ENCODE results near the gene BTLA. TPM values are rescaled to one million over a fixed set of nuclear protein-coding genes. Genes with fewer than 3 reads are reported as not detected.
"Not testable (repeated sequence)": the region's sequence is repeated elsewhere in the genome, so short reads cannot be mapped to it uniquely, and the experiment has no call there.

The BTLA gene
- total RNA-seq, 1 experiment from 2014 or later = not detected

DNA sequence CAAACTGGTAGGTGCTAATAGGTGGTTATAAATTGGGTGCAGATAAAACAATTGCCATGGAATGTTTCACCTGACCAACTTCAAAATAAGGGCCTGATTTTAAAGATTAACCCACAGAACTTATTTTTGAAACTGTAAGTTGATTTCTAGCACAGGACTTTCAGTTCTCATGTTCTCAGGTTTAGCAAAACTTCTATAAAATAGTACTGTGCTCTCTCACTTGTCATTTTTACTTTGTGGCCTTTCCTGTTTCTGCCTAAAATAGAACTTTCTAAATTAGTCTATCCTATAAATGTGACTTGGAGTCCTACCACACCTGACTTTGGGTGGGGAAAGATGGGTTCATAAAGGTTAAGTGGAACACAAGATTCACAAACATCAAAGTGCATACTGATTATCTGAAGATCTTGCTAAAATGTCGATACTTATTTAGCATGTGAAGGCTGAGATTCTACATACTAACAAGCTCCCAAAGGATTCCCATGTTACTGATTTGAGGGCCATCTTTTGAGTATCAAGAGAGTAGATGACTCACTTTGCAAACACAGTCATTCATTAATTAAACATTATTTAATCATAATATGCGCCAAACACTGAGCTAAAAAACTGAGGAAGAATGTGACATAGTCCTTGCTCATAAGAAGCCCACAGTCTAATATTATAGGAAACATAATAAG is 38.6 kb downstream of the BTLA start:
- in situ Hi-C loops (cut with HindIII; ENCODE audit: low sequenced_read_pairs) = no loop called here
- no peak for DNase-seq (ENCODE audit: low spot score)

DNA sequence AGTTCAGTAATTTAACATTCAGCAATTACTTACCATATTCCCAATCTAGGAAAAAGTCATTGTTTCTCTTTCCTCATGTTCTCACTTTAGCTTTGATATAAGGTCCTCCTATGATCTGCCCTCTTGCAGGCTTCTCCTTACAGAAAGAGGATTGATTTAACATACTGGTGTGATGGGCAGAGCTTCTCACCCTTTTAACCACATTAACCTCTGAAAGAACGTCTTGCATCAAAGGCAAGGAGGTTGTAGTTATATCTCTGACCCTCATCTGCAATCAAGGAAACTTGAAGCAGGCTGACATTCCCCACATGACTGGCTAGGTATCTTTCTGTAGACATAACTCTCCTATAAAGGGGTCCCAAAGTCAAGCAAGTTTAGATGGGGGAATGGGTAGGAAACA is 39.5 kb downstream of the BTLA start:
- DNase-seq (ENCODE audit: low spot score) = no peak
- in situ Hi-C loops (cut with HindIII; ENCODE audit: low sequenced_read_pairs) = no loop called here

DNA sequence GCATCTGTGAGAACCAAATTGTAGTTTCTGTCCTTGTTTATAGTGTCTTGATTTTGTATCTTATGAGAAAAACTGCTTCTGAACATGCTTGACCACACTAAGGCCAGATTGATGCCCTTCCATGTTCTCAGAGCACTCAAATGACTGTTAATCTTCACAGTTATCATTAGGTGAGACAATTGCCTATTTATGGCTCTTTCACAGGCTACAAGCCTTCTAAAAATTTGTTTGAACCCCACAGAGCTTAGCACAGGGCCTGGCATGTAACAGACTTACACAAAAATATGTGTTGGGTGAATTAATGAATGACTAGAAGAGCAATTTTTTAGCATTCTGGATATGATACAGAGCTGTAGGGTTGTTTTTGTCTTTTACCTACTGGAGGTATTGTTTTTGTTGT is 43.1 kb downstream of the BTLA start:
- in situ Hi-C loops (cut with HindIII; ENCODE audit: low sequenced_read_pairs) = no loop called here

DNA sequence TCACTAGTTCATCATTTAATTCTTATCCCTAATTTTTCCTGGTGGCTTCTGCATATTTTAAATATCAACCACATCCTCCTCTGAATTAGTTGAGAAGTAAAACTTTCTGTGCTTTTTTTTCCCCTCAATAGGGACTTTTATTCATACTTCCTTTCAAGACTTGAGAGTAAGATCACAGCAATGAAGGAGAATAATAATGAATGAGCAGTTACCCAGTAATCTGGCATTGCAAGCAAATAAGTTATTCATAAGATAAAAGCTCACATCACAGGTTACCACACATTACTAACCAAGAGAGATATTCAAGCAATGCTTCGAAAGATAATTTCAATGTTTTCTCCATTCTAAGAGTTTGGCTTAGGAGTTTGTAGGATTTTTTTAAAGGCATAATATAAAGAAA is 50.3 kb downstream of the BTLA start:
- in situ Hi-C loops (cut with HindIII; ENCODE audit: low sequenced_read_pairs) = no loop called here
- no peak for DNase-seq (ENCODE audit: low spot score)

More for the DNA sequence above, 43.1 kb downstream of the BTLA start:
- no peak for DNase-seq (ENCODE audit: low spot score)

DNA sequence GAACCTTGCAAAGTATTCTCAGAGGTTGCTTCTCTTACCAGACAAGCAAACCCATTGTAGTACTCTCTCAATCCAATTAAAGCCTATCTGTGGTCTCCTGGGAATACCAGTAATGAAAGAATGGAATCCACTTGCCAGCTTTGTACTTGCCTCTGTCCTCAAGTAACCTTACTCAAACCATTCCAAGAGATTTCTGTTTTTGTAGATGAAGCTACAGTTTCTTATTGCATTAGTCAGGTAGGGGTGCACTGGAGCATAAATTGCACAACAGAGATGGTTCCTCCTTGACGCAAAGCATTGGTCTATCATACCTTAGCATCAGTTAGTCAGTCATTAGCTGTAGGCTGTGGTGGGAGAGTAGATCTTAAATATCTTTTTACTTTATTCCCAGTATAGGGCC is 52.9 kb downstream of the BTLA start:
- DNase-seq (ENCODE audit: low spot score) = no peak
- in situ Hi-C loops (cut with HindIII; ENCODE audit: low sequenced_read_pairs) = no loop called here

DNA sequence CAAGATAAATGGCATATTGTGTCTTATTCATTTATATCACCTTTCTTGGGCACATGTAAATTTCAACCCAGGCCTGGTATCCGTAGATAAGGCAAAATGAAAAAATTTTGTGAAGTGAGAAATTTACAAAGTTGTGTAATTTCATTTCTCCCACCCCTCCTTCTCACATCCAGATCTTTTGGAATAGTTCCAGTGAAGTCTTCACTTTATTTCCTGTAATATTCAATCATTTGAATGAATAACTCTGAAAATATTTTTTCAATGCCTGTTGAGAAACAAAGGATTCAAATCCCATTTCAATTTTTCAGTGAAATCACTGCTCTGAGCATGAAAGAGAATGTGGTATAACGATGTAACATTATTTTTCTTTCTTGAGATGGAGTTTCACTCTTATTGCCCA is 53.4 kb downstream of the BTLA start:
- DNase-seq (ENCODE audit: low spot score) = no peak

DNA sequence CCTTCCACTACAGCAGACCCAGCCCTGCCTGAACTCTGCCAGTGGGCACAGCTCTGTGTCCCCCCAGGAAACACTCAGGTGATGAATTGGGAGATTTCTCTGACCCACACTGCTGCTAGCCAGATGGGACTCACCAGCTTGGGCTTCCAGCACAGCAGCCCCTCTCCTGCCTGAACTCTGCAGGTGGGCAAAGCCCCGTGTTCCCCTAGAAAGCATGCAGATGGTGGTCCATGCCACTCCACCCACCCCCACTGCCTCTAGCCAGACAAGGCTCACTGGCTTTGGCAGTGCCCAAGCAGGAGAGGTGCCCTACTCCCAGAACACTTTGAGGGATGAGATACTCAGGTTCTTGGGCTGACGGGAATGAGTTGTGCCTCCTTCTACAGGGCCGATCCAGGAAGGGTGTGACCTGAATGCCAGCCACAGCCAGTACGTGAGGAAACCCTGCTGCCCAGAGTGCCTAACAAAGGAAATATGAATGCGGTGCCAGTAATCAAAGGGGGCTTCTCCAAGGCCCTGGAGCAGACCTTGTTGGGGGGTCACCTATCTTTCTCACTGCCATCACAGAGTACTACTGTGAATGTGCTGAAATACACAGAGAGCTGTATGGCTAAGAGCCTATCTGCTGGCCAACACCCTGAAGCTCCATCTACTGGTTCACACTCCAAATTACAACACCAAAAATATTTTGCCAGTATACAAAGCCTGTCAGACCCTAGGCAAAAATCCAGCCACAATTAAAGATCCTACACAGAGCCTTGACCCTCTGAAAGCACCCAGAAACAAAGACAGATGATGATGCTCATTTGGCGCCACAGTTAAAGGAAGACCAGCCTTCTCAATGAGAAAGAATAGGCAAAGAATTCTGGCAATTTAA is 61.9 kb downstream of the BTLA start:
- no peak for DNase-seq (ENCODE audit: low spot score)
- in situ Hi-C loops (cut with HindIII; ENCODE audit: low sequenced_read_pairs) = no loop called here

More for the DNA sequence above, 53.4 kb downstream of the BTLA start:
- in situ Hi-C loops (cut with HindIII; ENCODE audit: low sequenced_read_pairs) = no loop called here

DNA sequence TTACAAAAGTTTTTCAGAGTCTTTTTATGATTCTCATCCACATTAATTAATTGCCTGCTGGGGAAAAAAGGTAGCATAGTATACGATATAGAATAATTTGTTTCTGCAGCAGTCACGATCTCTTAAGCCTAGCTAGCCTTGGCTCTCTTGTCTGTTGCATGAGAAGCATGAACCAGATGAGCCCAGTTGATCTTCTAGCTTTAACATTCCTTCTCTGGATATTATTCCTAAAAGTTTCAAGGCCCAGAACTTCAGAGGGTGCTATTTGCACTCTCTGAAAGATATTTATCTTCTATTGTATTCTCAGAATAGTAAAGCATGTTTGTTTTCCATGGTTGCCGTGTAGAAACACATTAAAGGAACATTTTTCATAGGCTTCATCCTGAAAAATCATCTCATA is 69.3 kb downstream of the BTLA start:
- in situ Hi-C loops (cut with HindIII; ENCODE audit: low sequenced_read_pairs) = no loop called here

DNA sequence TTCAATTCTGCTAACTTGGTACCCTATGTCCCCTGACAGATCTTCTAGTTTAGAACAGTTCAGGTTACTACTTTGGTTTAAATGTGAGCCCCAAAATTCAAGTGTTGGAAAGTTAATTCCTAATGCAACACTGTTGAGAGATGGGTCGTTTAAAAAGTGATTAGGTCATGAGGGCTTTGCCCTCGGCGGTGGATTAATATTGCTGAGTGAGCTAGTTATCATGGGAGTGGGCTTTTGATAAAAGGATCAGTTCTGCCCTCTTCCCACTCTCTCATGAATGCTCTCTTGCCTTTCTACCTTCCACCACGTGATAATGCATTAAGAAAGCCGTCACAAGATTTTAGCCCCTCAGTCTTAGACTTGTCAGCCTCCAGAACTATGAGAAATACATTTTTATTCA is 72.1 kb downstream of the BTLA start:
- in situ Hi-C loops (cut with HindIII; ENCODE audit: low sequenced_read_pairs) = no loop called here
- no peak for DNase-seq (ENCODE audit: low spot score)

More for the DNA sequence above, 69.3 kb downstream of the BTLA start:
- no peak for DNase-seq (ENCODE audit: low spot score)

DNA sequence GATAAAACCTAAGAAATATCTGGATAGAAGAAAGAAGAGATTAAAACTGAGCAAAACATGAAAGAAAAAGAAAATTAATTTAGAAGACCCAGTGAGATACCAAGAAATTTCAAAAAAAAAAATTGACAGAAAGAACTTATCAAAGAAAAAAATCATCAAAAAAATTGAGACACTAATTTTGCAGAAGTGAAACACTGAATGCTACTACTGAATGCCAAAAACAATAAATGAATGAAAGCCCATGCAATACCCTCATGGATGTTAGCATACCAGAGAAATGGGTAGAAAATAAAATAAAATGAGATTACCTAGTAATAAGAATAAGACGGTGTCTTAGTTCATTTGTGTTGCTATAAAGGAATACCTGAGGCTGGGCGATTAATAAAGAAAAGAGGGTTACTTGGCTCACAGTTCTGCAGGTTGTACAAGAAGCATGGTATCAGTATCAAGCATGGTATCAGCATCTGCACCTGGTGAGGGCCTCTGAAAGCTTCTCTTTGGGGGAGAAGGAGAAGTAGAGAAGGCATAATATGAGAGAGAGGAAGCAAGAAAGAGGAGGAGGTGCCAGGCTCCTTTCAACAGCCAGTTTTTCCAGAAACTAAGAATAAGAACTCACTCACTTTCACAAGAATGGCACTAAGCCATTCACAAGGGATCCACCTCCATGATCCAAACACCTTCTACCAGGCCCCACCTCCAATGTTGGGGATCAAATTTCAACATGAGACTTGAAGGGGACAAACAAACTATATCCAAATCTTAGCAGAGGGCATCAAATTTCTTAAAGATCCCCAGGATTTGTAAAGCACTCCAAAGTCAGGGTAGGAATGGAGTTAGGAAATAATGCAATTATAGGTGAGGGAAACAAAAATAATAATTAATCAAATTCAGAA is 73.2 kb downstream of the BTLA start:
- no peak for DNase-seq (ENCODE audit: low spot score)
- in situ Hi-C loops (cut with HindIII; ENCODE audit: low sequenced_read_pairs) = no loop called here

DNA sequence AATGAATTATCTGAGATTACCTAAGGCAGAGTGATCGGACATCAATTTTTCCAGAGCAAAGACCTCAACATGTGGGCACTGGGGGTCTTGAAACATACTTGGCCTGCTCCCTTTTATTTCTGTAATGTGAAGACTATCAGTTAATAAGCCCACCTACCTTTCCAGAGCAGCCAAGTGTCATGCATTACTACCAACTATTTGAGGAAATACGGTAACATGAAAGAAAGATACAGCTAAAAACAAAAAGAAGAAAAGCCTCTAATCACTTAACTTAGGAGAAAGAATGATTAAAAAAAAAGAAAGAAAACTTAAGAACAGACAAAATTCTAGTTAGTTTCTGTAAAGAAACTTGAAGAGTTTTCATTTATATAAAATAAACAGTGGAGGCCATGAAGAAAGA is 73.9 kb downstream of the BTLA start:
- no peak for DNase-seq (ENCODE audit: low spot score)
- in situ Hi-C loops (cut with HindIII; ENCODE audit: low sequenced_read_pairs) = no loop called here

DNA sequence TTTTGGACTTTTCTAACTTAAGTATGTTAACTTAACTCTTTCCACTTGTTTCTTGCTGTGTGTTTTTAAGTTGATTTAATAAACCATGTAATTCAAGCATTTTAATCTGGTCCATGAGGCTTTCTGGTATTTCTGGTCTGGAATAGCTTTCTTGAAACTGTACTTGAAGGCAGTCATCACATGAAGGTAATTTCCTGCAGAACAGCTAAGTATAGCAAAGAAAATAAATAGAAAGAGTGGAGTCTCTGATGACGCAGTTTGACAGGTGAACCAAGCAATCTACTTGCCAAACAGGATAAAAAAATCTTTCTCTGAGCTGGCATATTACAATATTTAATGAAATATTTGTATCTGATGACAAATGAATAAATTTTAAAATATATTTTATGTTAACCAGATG is 74.9 kb downstream of the BTLA start:
- in situ Hi-C loops (cut with HindIII; ENCODE audit: low sequenced_read_pairs) = no loop called here
- no peak for DNase-seq (ENCODE audit: low spot score)

DNA sequence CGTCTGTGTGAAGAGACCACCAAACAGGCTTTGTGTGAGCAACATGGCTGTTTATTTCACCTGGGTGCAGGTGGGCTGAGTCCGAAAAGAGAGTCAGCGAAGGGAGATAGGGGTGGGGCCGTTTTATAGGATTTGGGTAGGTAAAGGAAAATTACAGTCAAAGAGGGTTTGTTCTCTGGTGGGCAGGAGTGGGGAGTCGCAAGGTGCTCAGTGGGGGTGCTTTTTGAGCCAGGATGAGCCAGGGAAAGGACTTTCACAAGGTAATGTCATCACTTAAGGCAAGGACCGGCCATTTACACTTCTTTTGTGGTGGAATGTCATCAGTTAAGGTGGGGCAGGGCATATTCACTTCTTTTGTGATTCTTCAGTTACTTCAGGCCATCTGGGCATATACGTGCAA is 76.4 kb downstream of the BTLA start:
- in situ Hi-C loops (cut with HindIII; ENCODE audit: low sequenced_read_pairs); DNase-seq (ENCODE audit: low spot score): not testable (repeated sequence)

DNA sequence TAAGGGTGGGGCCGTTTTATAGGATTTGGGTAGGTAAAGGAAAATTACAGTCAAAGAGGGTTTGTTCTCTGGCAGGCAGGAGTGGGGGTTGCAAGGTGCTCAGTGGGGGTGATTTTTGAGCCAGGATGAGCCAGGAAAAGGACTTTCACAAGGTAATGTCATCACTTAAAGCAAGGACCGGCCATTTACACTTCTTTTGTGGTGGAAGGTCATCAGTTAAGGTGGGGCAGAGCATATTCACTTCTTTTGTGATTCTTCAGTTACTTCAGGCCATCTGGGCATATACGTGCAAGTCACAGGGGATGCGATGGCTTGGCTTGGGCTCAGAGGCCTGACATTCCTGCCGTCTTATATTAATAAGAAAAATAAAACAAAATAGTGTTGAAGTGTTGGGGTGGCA is 80.7 kb downstream of the BTLA start:
- in situ Hi-C loops (cut with HindIII; ENCODE audit: low sequenced_read_pairs); DNase-seq (ENCODE audit: low spot score): not testable (repeated sequence)

DNA sequence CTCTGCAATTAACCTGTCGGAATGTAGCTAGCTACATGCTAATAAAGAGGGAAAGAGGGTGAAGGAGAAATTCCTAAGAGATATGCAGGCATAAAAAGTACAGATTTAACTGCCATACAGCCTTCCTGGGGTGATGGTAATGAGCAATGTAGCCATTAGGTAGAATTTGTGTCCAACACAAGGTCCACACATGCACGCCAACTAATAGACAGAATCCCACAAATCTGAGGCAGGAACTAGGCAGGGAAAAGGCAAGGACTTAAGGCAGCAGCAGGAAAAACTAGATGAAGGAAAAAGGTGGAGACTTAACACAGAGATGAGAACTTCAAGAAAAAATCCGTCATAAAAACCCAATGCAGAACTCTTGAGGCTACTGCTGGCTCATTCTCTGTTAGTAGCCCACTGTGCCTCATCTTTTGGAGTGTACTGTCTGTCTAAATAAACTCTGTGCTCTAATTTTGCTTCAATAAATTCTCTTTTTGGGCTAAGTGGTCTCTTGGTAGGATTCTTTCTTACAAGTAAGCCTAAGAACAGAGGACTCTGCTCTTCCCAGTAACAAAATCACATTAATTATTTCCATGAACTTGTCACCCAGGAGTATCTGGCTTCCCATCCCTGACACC is 81.5 kb downstream of the BTLA start:
- no peak for DNase-seq (ENCODE audit: low spot score)
- in situ Hi-C loops (cut with HindIII; ENCODE audit: low sequenced_read_pairs) = no loop called here

DNA sequence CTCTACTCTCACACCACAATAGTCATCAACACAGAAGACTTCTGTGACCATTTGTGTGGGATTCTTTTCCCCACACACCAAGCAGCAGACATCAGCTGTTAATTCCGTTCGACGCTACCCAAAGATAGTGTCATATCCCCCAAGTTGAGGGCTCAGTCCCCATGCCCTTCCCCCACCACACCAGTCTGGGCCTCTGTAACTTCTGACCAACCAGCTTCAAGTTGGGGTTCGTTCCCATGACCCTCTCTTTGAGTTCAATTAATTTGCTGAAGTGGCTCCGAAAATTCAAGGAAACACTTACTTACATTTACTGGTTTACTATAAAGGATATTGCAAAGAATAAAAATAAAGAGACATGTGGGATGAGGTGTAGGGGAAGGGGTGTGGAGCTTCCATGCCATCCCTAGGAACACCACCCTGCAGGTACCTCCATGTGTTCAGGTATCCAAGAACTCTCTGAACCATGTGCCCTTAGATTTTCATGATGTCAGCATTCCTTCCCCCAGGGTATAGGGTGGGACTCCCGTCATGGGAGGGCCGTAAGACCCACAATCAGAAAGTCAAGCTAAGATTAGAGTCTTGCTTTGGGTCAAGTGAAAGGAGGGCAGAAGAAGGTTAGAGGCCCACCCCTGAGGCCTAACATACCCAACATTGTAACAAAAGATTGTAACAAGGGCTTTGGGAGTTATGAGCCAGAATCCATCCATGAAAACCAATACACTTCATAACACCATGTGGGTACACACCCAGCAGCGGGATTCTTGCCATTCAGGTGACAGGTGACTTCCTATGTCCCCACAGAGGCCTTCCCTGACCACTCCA is 82.7 kb downstream of the BTLA start:
- DNase-seq (ENCODE audit: low spot score) = no peak
- in situ Hi-C loops (cut with HindIII; ENCODE audit: low sequenced_read_pairs) = no loop called here

DNA sequence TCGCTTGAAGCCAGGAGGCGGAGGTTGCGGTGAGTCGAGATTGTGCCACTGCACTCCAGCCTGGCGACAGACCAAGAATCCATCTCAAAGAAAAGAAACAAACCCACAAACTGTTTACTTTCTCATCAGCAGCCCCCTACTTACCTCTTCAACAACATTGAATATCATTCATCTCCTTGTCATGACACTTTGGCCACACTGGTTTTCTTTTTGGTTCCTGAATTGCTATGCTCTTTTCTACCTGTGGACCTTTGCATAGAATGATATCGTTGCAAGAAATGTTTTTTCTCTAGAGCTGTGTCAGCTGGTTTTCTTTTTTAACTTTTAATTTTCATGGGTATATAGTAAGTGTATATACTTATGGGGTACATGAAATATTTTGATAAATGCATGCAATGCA is 83.9 kb downstream of the BTLA start:
- DNase-seq (ENCODE audit: low spot score) = no peak
- in situ Hi-C loops (cut with HindIII; ENCODE audit: low sequenced_read_pairs) = no loop called here

All from G401 (cell line).